HG03432 (cell line): ENCODE measurements around the gene TPST1.
"Not testable (repeated sequence)": the region's sequence is repeated elsewhere in the genome, so short reads cannot be mapped to it uniquely, and the experiment has no call there.

Experiments
- ATAC-seq: cut with Tn5 transposase; IDR thresholded peaks from one replicate; pipeline ENCODE4 v1.9.1; 2021; ENCODE audit warnings: mild to moderate bottlenecking, moderate library complexity; ENCODE audit not compliant: unreplicated experiment

TPST1 gene

GRCh38 chr7:66324985-66325384 lies 119.9 kb downstream of the TPST1 start:
- not testable (repeated sequence) for ATAC-seq

DNA sequence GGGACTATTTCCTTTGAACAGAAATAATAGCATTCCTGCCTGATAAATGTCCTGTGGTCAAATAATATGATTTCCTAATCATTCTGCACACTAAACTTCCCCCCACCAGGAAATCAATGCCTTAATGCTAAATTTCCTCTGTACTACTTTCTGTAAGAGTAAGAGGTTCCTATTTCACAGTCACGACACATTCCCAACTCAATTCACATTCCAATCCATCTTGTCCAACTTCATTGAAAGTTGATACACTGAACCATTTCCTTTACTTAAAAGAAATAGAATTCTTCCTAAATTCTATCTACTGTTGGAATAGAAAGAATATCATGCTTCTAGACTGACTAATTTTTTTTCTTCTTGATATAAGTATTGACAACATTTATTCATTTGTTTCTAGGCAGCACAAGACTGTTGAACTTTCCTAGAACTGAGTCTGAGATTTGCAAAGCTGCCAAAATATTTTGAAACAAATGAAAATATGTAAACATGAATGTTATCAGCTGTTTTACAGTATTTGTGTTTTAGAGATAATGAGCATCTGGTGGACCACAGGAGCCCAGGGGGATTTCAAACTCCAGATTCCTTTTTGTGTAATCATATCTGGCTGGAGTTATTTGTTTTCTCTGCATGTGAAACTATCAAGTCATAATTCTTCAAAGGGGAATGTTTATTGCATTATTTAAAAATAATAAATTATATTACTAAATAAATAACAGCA lies 121.5 kb downstream of the TPST1 start:
- no peak for ATAC-seq

GRCh38 chr7:66330961-66331360 lies 125.8 kb downstream of the TPST1 start:
- ATAC-seq: no peak

DNA sequence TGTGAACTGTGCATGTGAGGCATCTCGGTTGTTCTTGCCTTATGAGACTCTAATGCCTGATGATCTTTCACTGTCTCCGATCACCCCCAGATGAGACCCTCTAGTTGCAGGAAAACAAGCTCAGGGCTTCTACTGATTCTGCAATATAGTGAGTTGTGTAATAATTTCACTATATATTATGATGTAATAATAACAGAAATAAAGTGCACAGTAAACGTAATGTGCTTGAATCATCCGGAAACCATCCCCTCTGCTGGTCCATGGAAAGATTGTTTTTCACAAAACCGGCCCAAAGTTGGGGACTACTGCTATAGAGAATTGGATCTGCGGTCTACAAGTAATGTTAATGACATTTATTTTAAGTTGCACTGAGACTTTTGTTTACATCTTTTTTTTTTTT lies 126.7 kb downstream of the TPST1 start:
- ATAC-seq: no peak

DNA sequence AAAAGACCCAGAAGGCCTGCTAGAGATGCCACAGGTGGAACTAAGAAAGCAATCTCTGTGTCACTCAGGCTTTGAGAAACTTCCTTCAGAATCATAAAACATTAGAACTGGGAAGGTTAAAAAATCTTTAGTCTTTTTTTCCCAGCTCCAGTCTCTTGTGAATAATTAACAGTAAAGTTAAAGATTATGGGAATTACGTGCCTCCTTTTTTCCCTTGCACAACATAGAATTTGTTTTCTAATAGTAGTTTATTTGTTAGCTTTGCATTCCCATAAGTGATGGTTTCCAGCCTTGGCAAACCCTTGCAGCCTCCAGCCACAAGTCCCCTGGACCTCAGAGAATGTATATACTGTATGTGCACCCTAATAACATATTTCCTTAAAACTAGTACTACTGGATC lies 128.3 kb downstream of the TPST1 start:
- ATAC-seq: no peak

DNA sequence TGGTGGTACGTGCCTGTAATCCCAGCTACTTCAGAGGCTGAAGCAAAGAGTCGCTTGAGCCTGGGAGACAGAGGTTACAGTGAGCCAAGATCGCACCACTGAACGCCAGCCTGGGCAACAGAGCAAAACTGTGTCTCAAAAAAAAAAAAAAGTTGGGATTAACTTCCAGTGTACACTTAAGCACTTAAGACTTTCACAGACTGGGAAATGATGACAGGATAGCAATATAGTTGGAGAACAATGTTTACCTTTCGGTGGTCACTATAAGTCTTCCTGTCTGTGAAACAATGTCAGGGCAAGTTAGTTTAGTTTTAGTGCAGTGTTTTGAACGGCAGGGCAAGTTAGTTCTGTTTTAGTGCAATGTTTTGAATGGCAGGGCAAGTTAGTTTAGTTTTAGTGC lies 130.2 kb downstream of the TPST1 start:
- ATAC-seq: no peak

DNA sequence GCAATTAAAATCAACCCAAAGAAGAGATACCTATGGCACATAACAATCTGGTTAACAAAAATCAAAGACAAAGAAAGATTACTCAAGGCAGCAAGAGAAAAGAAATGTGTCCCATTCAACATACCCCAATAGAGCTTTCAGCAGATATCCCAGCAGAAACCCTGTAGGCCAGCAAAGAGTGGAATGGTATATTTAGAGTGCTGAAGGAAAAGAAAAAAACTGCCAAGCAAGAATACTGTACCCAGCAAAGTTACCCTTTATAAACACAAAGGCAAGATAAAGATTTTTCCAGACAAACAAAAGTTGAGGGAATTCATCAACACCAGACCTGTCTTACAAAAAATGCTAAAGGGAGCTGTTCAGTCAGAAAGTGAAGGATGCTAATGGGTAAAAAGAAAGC lies 131.6 kb downstream of the TPST1 start:
- ATAC-seq: no peak

DNA sequence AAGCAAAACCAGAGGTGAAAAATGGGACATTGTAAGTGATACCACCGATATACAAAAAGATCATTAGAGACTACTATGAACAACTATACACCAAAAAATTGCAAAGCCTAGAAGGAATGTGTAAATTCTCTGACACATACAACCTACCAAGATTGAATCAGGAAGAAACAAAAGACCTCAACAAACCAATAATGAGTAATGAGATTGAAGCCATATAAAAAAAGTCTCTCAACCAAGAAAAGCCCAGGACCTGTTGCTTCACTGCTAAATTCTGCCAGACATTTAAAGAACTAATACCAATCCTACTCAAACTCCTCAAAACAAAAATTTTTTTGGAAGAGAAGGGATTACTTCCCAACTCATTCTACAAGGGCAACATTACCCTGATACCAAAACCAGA lies 134.0 kb downstream of the TPST1 start:
- no peak for ATAC-seq

- ATAC-seq: no peak
Observed at GRCh38 chr7:66344166-66344565, 139.0 kb downstream of the TPST1 start.

GRCh38 chr7:66348531-66348930 lies 143.4 kb downstream of the TPST1 start:
- ATAC-seq: no peak

GRCh38 chr7:66348959-66349358 lies 143.8 kb downstream of the TPST1 start:
- no peak for ATAC-seq

DNA sequence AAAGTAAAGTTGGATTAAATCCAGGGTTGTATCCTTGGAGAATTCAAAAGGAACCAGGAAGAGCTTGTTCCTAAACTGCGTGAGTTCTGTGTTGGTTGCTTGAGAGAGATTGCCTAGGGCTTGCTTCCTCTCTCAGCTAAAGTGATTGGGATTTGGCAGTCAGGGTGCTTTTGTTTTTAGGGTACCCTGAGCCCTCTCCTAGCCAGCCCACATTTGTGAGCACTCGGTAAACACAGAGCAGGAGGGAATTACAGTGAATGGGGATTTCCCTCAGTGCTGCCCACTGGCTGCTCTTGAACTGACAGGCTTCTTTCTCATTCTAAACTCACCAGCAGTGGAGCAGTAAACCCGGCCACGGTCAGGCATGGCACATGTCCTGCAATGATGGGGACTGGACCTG lies 146.9 kb downstream of the TPST1 start:
- no peak for ATAC-seq

DNA sequence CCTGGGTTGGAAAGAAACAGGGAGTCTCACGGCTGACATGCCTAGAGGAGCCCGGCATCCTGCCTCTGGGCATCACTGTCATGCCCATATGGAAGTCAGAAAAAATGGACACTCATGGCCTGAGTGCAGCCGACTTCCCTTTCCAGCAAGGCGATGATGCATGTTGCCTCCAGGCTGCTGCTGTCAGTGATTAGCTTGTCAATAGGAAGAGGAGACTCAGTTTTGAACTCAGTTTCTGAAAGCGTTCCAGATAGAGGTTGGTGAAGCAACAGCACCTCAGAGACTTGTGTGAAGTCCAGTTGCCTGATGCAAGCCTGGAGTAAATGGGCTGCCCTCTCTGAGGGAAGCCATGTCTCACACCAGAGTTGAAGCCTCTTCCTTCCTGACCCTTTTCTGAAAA lies 148.4 kb downstream of the TPST1 start:
- no peak for ATAC-seq

GRCh38 chr7:66355756-66356155 lies 150.6 kb downstream of the TPST1 start:
- ATAC-seq: no peak

DNA sequence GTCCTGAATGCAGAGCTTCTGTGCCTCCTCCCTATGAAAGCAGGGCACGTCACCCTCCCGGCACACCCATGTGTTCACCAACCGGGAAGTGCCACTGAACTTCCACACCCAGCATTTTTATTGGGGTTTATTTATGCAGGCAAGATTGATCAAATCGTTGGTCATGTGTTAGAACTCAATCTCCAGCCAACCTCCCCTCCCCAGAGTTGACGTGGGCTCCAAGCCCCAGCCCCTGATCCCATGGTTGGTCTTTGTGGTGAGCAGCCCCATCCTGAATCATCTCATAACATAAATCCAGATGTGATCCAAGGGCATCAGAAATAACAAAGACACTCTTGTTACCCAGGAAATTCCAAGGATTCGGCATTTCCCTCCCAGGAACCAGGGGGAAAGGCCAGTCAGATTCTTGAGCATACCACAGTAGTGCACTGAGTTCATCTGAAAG lies 151.2 kb downstream of the TPST1 start:
- ATAC-seq: no peak

DNA sequence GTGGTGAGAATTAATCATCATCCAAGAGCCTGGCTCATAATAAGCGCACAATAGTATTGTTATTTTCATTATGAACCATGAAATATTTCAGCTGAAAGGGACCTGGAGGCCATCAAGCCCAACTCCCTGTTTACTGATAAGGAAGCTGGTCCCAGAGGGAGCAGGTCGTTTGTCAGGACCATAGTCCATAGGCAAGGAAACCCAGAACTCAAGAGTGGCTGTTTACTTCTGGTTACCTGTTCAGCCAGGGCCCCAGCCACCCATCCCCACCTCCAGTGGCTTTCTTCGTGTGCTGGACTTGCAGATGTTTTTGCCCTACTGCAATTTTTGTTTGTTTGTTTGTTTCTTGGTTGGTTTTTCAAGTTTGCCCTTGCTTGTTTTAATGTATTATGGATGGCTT lies 152.0 kb downstream of the TPST1 start:
- no peak for ATAC-seq

- ATAC-seq: no peak
Observed at GRCh38 chr7:66359656-66360211, 154.6 kb downstream of the TPST1 start.

GRCh38 chr7:66362136-66362535 lies 157.0 kb downstream of the TPST1 start:
- ATAC-seq: no peak

DNA sequence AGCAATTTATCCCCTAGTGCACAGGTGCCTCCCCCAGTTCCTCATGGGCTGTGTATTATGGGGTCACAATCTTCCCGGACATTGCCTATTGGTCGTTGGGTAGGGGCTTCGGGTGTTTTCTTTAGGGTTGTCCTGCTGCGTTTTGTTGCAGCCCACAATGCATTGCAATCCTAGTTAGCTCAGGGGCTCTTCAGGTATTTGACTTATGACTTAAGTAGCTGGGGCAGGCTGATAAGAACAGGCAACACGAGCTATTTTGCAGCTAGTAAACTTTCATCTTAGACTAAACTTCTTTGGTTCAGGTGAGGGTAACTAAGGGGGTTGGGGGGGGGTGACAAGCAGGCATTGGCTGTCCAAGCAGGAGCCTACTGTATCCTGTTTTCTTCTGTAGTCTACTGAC lies 158.5 kb downstream of the TPST1 start:
- no peak for ATAC-seq

GRCh38 chr7:66365031-66365430 lies 159.9 kb downstream of the TPST1 start:
- not testable (repeated sequence) for ATAC-seq

DNA sequence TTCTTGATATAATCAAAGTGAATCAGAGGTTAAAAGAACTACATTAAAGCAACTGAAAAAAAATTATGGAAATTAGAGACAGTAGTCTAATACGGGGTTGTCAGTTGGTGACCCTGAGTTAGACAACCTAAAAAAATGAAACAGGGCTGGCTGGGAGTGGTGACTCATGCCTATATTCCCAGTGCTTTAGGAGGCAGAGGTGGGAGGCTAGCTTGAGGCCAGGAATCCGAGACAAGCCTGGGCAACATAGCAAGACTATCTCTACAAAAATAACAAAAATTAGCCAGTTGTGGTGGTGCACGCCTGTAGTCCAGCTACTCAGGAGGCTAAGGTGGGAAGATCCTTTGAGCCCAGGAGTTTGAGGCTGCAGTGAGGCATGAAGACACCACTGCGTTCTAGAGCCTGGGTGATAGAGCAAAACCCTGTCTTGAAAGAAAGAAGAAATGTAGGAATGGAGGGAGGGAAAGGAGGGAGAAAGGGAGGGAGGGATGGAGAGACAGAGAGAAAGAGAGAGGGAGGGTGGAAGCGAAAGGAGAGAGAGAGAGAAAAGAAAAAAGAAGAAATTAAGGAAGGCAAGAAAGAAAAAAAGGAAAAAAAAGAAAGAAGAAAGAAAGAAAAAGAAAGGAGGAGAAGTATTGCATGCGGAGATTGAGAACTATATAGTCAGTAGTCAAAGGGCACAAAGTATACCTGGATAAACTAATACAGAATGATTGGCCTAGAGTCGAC lies 166.1 kb downstream of the TPST1 start:
- no peak for ATAC-seq

DNA sequence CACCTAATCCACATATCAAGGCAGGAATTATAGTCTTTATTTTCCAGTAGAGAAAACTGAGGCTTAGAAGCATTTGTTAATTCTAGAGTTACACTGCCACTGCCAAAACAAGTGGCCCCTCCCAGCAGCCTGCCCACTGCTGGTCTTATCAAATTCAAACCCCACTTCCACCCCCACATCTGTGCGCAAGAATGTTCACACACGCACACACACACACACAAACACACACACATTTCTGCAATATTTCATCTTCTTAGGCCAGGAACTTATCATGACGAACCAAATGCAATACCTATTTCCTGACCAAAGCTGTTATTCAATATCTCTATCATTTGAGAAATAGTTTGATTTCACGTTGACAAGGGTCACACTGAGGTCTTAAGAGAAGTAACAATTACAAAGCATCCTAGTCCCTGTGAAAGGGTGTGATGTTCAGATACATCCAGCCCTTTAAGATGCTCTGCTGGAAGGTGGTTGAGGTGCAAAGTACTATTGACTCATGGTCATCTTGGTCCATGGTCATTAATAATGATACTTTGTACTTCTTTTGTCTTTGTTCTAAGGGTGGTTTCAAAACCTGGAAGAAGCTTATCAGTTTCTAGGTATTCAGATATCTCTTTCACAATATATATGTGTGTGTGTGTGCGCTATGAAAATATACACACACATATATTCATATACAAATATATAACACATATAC lies 169.2 kb downstream of the TPST1 start:
- not testable (repeated sequence) for ATAC-seq
